Measurements from ENCODE around the gene ADA. TPM values are rescaled to one million over a fixed set of nuclear protein-coding genes. Genes with fewer than 3 reads are reported as not detected.

ADA gene
- total RNA-seq, 2 donors from 2014 or later, result 11.0 to 17.7 TPM

DNA sequence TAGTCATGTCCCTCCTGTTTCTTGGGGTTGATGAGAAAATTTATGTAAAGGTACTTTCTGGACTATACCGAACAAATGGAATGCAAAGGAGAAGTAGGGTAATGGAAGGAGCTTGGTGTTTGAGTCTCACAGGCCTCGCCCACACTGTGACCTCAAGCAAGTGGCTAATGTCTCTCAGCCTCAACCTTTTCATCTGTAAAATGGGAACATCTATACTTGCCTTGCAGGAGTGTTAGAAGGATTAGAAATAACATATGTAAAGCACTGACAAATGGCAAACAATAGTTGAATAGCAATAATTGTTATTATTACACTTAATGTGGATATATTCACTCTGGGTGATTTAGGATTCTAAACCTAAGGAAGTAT is 78.0 kb downstream of the ADA start:
- intact Hi-C loops (cut with DNase I), result no loop called here
- DNase-seq (ENCODE audit: low spot score), result no peak

DNA sequence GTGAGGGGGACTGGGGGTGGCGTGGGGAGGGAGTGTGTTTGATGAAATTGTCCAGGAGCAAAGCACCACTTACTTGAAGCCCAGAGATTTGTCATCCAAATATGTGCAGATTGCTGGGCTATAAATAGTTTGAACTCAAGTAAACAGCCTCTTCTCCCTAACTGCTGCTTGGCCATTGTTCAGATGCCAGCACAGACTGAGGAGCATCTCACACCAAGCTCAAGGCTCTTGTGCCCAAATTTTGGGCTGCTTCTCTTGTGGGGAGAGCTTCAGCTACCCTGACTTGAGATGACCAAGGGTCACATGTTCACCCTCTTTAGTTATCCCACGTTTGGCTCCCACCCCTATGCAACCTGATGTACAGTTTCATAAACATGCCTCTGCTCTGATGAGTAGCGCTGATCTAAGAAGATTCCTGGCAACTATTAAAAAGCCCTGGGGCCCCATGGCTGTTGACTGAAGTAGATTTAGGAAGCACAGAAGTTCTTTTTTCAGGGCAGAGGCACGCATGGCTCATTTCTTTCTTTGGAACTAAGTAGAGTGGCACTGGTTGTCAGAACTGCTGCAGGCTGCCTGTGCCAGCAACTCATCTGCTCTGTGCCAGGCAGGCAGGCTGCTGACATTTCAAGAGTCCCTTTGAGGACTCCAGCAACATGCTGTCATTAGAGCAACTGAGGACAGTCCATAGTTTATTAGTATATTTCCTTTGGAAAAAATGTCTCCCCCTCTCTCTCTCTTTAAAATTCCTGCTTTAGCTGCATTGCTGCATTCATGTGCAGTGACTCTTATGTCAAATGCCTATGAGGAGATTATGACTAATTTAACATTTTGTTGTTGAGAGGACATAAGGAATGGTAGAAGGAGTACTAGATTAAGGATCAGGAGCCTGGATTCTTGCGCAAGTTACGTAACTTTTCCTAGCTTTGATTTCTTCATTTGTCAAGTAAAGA is 78.7 kb downstream of the ADA start:
- intact Hi-C loops (cut with DNase I), result no loop called here
- DNase-seq (ENCODE audit: low spot score), result no peak

DNA sequence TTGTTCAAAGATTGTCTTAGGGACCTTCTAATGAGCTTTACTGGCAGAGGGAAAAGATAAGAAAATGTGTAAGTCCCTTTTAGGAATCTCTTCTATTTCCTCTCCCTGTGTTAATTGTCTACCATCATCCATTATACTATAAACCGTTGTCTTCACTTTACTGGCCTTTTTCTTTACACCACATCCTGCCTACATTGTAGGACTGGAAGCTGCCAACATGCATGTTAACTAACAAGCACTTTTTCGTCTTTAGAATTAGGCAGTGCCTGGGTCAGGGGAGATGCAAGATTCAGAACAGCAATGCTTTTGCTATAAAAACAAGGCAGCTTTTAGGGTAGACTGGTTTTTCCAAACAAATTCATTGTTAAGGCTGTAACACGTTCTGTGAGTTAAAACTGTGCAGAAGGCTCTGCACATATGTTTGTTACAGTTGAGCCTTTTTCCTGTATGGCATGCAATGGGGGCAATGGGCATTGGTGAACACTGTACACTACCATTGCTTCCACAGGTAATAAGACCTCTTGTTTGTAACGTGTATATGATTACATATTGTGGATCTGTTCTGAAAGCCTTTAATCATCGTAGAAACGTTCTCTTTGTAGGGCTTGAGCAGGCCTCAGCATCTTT is 80.0 kb downstream of the ADA start:
- DNase-seq (ENCODE audit: low spot score), result no peak
- intact Hi-C loops (cut with DNase I), result no loop called here

DNA sequence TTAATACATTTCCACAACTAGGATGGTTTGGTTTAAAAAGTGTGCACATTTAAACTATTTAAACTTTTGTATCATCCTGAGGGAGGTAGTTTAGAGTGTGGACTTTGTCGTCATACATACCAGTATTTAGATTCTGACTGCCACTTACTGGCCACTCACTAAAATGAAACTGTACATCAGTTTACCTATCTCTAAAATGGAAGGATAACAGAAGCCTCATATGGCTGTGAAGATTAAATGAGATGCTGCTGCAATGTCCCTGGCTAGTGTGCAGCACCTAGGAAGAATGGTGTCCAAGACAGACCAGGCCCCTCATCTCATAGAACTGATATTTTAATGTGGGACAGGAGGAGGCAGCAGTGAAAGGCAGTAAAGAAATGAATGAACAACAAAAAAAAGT is 81.1 kb downstream of the ADA start:
- no peak for DNase-seq (ENCODE audit: low spot score)
- intact Hi-C loops (cut with DNase I), result no loop called here

Other genes with a start within 250 kb of the ADA start
- 10 to 100 TPM; 11.8 to 14.3 TPM for gene TTPAL, start 175.8 kb downstream of the ADA start, total RNA-seq
- 100 to 1,000 TPM in 1 of 2 donors, 10 to 100 TPM in 1; 95.0 to 104 TPM for gene SERINC3, start 129.6 kb downstream of the ADA start, total RNA-seq
- 100 to 1,000 TPM; 125 to 246 TPM for gene PKIG, start 69.1 kb downstream of the ADA start, total RNA-seq
- gene CCN5, start 63.7 kb upstream of the ADA start, total RNA-seq, result 100 to 1,000 TPM; 210 to 342 TPM
- gene KCNK15, start 94.2 kb upstream of the ADA start, total RNA-seq, result 1 to 10 TPM; 4.1 to 4.5 TPM
- 1 to 10 TPM; 5.6 to 6.6 TPM for gene RIMS4, start 158.8 kb upstream of the ADA start, total RNA-seq
- gene YWHAB, start 234.0 kb upstream of the ADA start, total RNA-seq, result 100 to 1,000 TPM; 165 to 179 TPM